ENCODE measurements around the gene RNF11.

DNA sequence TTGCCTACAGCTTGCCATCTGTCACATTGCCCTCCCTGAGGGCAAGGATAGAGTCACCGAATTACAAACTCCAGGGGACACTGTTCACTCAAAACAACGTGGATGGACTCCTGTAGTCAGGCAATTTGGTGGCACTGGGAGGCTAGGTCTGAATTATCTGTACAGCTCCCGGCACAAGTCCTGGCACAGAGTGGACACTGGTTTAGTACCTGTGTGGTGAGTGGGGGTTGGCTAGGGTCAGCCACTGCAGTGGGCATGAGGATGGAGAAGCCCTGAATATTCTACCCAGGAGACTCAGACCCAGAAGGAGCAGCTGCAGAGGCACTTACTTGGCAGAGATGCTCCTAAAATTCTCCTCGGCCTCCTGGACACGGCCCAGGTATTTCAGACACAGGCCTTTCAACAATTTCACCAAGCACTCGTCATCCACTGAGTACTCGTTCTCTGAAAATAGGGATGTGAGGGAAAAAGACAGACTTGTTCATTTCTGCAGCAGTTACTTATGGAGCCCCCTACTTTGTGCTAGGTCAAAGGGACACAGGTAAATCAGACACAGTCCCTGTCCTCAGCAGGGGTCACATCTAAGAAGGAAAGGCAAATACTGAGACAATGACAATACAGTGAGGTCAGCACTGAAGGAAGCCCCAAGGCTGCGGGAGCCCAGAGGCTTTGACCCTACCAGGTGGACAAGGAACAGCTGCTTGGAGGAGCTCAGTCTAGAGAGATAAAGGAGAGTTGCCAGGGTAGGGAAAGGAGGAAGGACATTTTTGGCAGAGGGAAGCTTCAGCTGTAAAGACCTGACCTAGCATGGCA is 53.8 kb downstream of the RNF11 start:
- TF ChIP-seq, protein P1, sequence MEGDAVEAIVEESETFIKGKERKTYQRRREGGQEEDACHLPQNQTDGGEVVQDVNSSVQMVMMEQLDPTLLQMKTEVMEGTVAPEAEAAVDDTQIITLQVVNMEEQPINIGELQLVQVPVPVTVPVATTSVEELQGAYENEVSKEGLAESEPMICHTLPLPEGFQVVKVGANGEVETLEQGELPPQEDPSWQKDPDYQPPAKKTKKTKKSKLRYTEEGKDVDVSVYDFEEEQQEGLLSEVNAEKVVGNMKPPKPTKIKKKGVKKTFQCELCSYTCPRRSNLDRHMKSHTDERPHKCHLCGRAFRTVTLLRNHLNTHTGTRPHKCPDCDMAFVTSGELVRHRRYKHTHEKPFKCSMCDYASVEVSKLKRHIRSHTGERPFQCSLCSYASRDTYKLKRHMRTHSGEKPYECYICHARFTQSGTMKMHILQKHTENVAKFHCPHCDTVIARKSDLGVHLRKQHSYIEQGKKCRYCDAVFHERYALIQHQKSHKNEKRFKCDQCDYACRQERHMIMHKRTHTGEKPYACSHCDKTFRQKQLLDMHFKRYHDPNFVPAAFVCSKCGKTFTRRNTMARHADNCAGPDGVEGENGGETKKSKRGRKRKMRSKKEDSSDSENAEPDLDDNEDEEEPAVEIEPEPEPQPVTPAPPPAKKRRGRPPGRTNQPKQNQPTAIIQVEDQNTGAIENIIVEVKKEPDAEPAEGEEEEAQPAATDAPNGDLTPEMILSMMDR (conservative IDR thresholded peaks at IDR 0.05; ENCODE audit: low read depth, low read length): no peak
- TF ChIP-seq EZH2 (IDR thresholded peaks at IDR 0.05; ENCODE audit: borderline replicate concordance, low read depth, low read length, poor library complexity, severe bottlenecking): no peak
